ENCODE measurements around the gene KDM5D. TPM values are rescaled to one million over a fixed set of nuclear protein-coding genes. Genes with fewer than 3 reads are reported as not detected.

KDM5D gene
- not detected in 2 replicates for total RNA-seq (2021)
- percentile 10 among the genes with signal in this experiment for Bru-seq, nascent RNA
- BruChase-seq, experiment 1, labeled RNA remaining after a 2-hour chase: percentile 4 among the genes with signal in this experiment
- BruChase-seq, experiment 2, labeled RNA remaining after a 6-hour chase: percentile 6 among the genes with signal in this experiment
- long read RNA-seq: 0 reads

GRCh38 chrY:19744381-19745378 is at the start of gene KDM5D:
KDM5D (minus strand) TSS chrY:19744726; CDS start chrY:19744534, 192 bp downstream.
- H4K20me1 ChIP-seq (ENCODE audit: insufficient read depth): no peaks in the 10 kb centered on the region
- no peak for DNase-seq
- ChIA-PET CTCF (no interaction called here), POLR2A (ENCODE audit: unreplicated experiment) (no interaction called here)
- intact Hi-C loops (cut with micrococcal nuclease; ENCODE audit: unreplicated experiment): no loop called here
- no peaks in the 10 kb centered on the region for H3K4me1 ChIP-seq (replicated peaks; ENCODE audit: insufficient read depth)
- no peak within 1 kb of the TSS for H2AFZ ChIP-seq
- no TSS peak for BruUV-seq (replicated peaks)
- no peak within 1 kb of the TSS for H3K4me2 ChIP-seq
- H3K79me2 ChIP-seq (ENCODE audit: low read depth): no peaks in the 10 kb centered on the region
- H3K27me3 ChIP-seq (ENCODE audit: insufficient read depth, low read depth): no peaks in the 10 kb centered on the region
- no peaks in the 10 kb centered on the region for H3F3A ChIP-seq (ENCODE audit: insufficient read depth, low read depth)
- no peaks in the 10 kb centered on the region for H3K9me3 ChIP-seq (ENCODE audit: insufficient read depth, low read depth)
- H3K27ac ChIP-seq: no peak within 1 kb of the TSS
- TF ChIP-seq CTCF (conservative IDR thresholded peaks at IDR 0.05) (no peak), EZH2 (IDR thresholded peaks at IDR 0.05; ENCODE audit: low read depth) (no peak)
- H3K4me3 ChIP-seq: no peak within 1 kb of the TSS
- no peaks in the 10 kb centered on the region for H3K36me3 ChIP-seq (ENCODE audit: low read depth)
- no peaks in the 10 kb centered on the region for H3K9me2 ChIP-seq (ENCODE audit: insufficient read depth)

- Histone ChIP-seq H3K4me3 (no peak overlapping the region), H3F3A (ENCODE audit: insufficient read depth, low read depth) (no peaks in the 10 kb centered on the region), H3K4me2 (no peak overlapping the region), H3K79me2 (ENCODE audit: low read depth) (no peaks in the 10 kb centered on the region), H3K27me3 (ENCODE audit: insufficient read depth, low read depth) (no peaks in the 10 kb centered on the region), H4K20me1 (ENCODE audit: insufficient read depth) (no peaks in the 10 kb centered on the region), H2AFZ (no peak overlapping the region), H3K27ac (no peak overlapping the region), H3K4me1 (replicated peaks; ENCODE audit: insufficient read depth) (no peaks in the 10 kb centered on the region), H3K36me3 (ENCODE audit: low read depth) (no peaks in the 10 kb centered on the region), H3K9me3 (ENCODE audit: insufficient read depth, low read depth) (no peaks in the 10 kb centered on the region), H3K9me2 (ENCODE audit: insufficient read depth) (no peaks in the 10 kb centered on the region)
- DNase-seq: no peak
- TF ChIP-seq EZH2 (IDR thresholded peaks at IDR 0.05; ENCODE audit: low read depth) (no peak), CTCF (conservative IDR thresholded peaks at IDR 0.05) (no peak)
- BruUV-seq (replicated peaks): no TSS peak
- ChIA-PET CTCF (no interaction called here), POLR2A (ENCODE audit: unreplicated experiment) (no interaction called here)
- intact Hi-C loops (cut with micrococcal nuclease; ENCODE audit: unreplicated experiment): no loop called here
These were observed 23.8 kb upstream of the KDM5D start for GRCh38 chrY:19768375-19768774.

GRCh38 chrY:19743331-19743730 is 1.2 kb downstream of the KDM5D start:
- no peak for DNase-seq
- Histone ChIP-seq H3K36me3 (ENCODE audit: low read depth) (no peaks in the 10 kb centered on the region), H3K9me3 (ENCODE audit: insufficient read depth, low read depth) (no peaks in the 10 kb centered on the region), H3K79me2 (ENCODE audit: low read depth) (no peaks in the 10 kb centered on the region), H2AFZ (no peak overlapping the region), H3K27me3 (ENCODE audit: insufficient read depth, low read depth) (no peaks in the 10 kb centered on the region), H3K4me3 (no peak overlapping the region), H3F3A (ENCODE audit: insufficient read depth, low read depth) (no peaks in the 10 kb centered on the region), H3K9me2 (ENCODE audit: insufficient read depth) (no peaks in the 10 kb centered on the region), H3K27ac (no peak overlapping the region), H4K20me1 (ENCODE audit: insufficient read depth) (no peaks in the 10 kb centered on the region), H3K4me1 (replicated peaks; ENCODE audit: insufficient read depth) (no peaks in the 10 kb centered on the region), H3K4me2 (no peak overlapping the region)
- TF ChIP-seq CTCF (conservative IDR thresholded peaks at IDR 0.05): no peak
- TF ChIP-seq EZH2 (IDR thresholded peaks at IDR 0.05; ENCODE audit: low read depth): no peak
- ChIA-PET POLR2A (ENCODE audit: unreplicated experiment) (no interaction called here), CTCF (no interaction called here)
- no TSS peak for BruUV-seq (replicated peaks)
- intact Hi-C loops (cut with micrococcal nuclease; ENCODE audit: unreplicated experiment): no loop called here

Data from PC-9 (cell line).